K562 (cell line): ENCODE data around the gene CRKL. TPM values are rescaled to one million over a fixed set of nuclear protein-coding genes. Genes with fewer than 3 reads are reported as not detected.

ENCODE experiments used
- ATF1 ChIP-seq, 2 experiments: fragments of 450-650 bp in 1 of 2; IDR thresholded peaks; 2 replicates each; pipeline ENCODE4 v1.6.1; 2016; ENCODE audit warnings: missing compliant biosample characterization in 1 of 2, missing genetic modification characterization in 1 of 2
- BCOR ChIP-seq: fragments of 450-650 bp; IDR thresholded peaks from 2 replicates; pipeline ENCODE4 v1.6.1; 2016
- CBFA2T2 ChIP-seq: fragments of 450-650 bp; conservative IDR thresholded peaks from 2 replicates; pipeline ENCODE4 v1.6.1; 2017; ENCODE audit warnings: mild to moderate bottlenecking
- E2F3 ChIP-seq: fragments of 250-450 bp; sonication (Bioruptor Pico); IDR thresholded peaks from 2 replicates; pipeline ENCODE4 v1.4.0; 2020; ENCODE audit warnings: mild to moderate bottlenecking
- E2F6 ChIP-seq, 2 experiments: IDR thresholded peaks; 2 replicates each; pipeline ENCODE4 v1.6.1; 2011; ENCODE audit warnings: borderline replicate concordance in 1 of 2, control low read depth in 1 of 2, low read depth in 1 of 2, low read length in 1 of 2, mild to moderate bottlenecking in 1 of 2, mixed read lengths in 1 of 2, moderate library complexity in 1 of 2; ENCODE audit not compliant: insufficient read depth in 1 of 2, insufficient read length in 1 of 2, poor library complexity in 1 of 2, severe bottlenecking in 1 of 2; ENCODE audit errors: extremely low read depth in 1 of 2
- EWSR1 ChIP-seq: fragments of 450-650 bp; IDR thresholded peaks from 2 replicates; pipeline ENCODE4 v1.6.1; 2018; ENCODE audit warnings: borderline replicate concordance, mild to moderate bottlenecking, low read depth, moderate library complexity; ENCODE audit not compliant: partially characterized antibody
- KDM1A ChIP-seq, 2 experiments: fragments of 450-650 bp; IDR thresholded peaks; 2 replicates each; pipeline ENCODE4 v1.6.1; 2016; ENCODE audit warnings: mild to moderate bottlenecking in 2 of 2
- KLF1 ChIP-seq: fragments of 450-650 bp; IDR thresholded peaks from 2 replicates; pipeline ENCODE4 v1.6.1; 2016; ENCODE audit warnings: missing genetic modification characterization, missing compliant biosample characterization
- MCM3 ChIP-seq: fragments of 450-650 bp; IDR thresholded peaks from 2 replicates; pipeline ENCODE4 v1.6.1; 2016
- NBN ChIP-seq: fragments of 450-650 bp; IDR thresholded peaks from 2 replicates; pipeline ENCODE4 v1.6.1; 2016; ENCODE audit warnings: low read depth, mild to moderate bottlenecking
- NONO ChIP-seq, 2 experiments: fragments of 200-400 bp in 1 of 2; fragments of 450-650 bp in 1 of 2; formaldehyde crosslinking in 1 of 2; IDR thresholded peaks; 2 replicates each; pipeline ENCODE4 v1.6.1; 2017; ENCODE audit warnings: low read depth in 2 of 2, mild to moderate bottlenecking in 2 of 2, moderate library complexity in 2 of 2, low read length in 1 of 2
- NR2C2 ChIP-seq, 2 experiments: fragments of 200-800 bp in 1 of 2; sonication (Bioruptor generic) in 1 of 2; sonication (generic) in 1 of 2; formaldehyde crosslinking in 1 of 2; IDR thresholded peaks; 2 replicates each; pipeline versions ENCODE4 v1.6.1 to v1.8.0; 2016 to 2022; ENCODE audit warnings: mild to moderate bottlenecking in 1 of 2, missing compliant biosample characterization in 1 of 2, missing genetic modification characterization in 1 of 2, missing genetic modification reagents in 1 of 2
- NRF1 ChIP-seq, 2 experiments: fragments of 450-650 bp; IDR thresholded peaks in 1 of 2; conservative IDR thresholded peaks in 1 of 2; 2 replicates each; pipeline ENCODE4 v1.6.1; 2014; ENCODE audit warnings: mild to moderate bottlenecking in 2 of 2
- POLR2AphosphoS5 ChIP-seq: IDR thresholded peaks from 2 replicates; pipeline ENCODE4 v1.6.1; 2011; ENCODE audit warnings: mild to moderate bottlenecking, low read depth, low read length, moderate library complexity; ENCODE audit not compliant: control insufficient read depth, insufficient read depth
- RCOR1 ChIP-seq, 2 experiments: IDR thresholded peaks; 2 replicates each; pipeline ENCODE4 v1.6.1; 2012; ENCODE audit warnings: low read depth in 2 of 2, low read length in 2 of 2, borderline replicate concordance in 1 of 2, improper control_type of control experiment in 1 of 2
- RNF219 ChIP-seq: fragments of 250-450 bp; sonication (Bioruptor Pico); IDR thresholded peaks from 2 replicates; pipeline ENCODE4 v1.5.0; 2022; ENCODE audit warnings: mild to moderate bottlenecking
- SMAD1 ChIP-seq: fragments of 150-350 bp; IDR thresholded peaks from 2 replicates; pipeline ENCODE4 v1.6.1; 2014; ENCODE audit warnings: low read length, low read depth; ENCODE audit not compliant: partially characterized antibody
- SMARCE1 ChIP-seq: fragments of 450-650 bp; IDR thresholded peaks from 2 replicates; pipeline ENCODE4 v1.7.1; 2016; ENCODE audit warnings: mild to moderate bottlenecking
- SNRNP70 ChIP-seq: fragments of 200-400 bp; formaldehyde crosslinking; optimal IDR thresholded peaks from 2 replicates; pipeline ENCODE3; 2017; ENCODE audit warnings: low read depth, low read length
- TARDBP ChIP-seq: fragments of 450-650 bp; IDR thresholded peaks from 2 replicates; pipeline ENCODE4 v1.6.1; 2016
- ZBTB12 ChIP-seq: fragments of 250-450 bp; sonication (Bioruptor Pico); IDR thresholded peaks from 2 replicates; pipeline ENCODE4 v1.4.0; 2020
- ZNF184 ChIP-seq: sonication (generic); formaldehyde crosslinking; IDR thresholded peaks from 2 replicates; pipeline ENCODE4 v1.5.0; 2020; ENCODE audit warnings: missing genetic modification reagents
- ZNF232 ChIP-seq: sonication (generic); formaldehyde crosslinking; IDR thresholded peaks from 2 replicates; pipeline ENCODE4 v1.8.0; 2022; ENCODE audit warnings: mild to moderate bottlenecking, missing genetic modification reagents
- ZNF253 ChIP-seq: fragments of 250-450 bp; sonication (Bioruptor Pico); conservative IDR thresholded peaks from 2 replicates; pipeline ENCODE4 v1.6.1; 2021; ENCODE audit warnings: mild to moderate bottlenecking
- ZNF77 ChIP-seq: fragments of 250-450 bp; sonication (Bioruptor Pico); IDR thresholded peaks from 2 replicates; pipeline ENCODE4 v1.5.0; 2020
- polyA plus RNA-seq, 8 experiments: library from polyadenylated mRNA; depleted of rRNA in 4 of 8; stranded (reverse) in 5 of 8; unstranded in 3 of 8; fragments of >200 nt; fragmentation: Nextera tagmentation in 2 of 8; fragmentation: Illumina TruSeq in 1 of 8; extraction: Ambion mirVana in 2 of 8; extraction: Trizol in 1 of 8; gene quantifications; 2 replicates each; pipeline versions ENCODE4 v1.2.1 to v1.2.3, GENCODE V29; 2011 to 2014; ENCODE audit warnings: inconsistent platforms in 1 of 8, missing spikeins in 1 of 8
- total RNA-seq, 7 experiments: library from RNA; depleted of rRNA in 6 of 7; stranded (reverse); fragments of >200 nt in 6 of 7; fragmentation: Illumina TruSeq in 2 of 7; extraction: Trizol in 2 of 7; gene quantifications; 2 replicates each; pipeline versions ENCODE4 v1.2.1 to v1.2.3, GENCODE V29; 2011 to 2021; ENCODE audit warnings: low replicate concordance in 1 of 7

The CRKL gene
- total and polyA plus RNA-seq, 9 of the 15 experiments (the other 6 are each of a cell fraction or from before 2014, with no cell fraction given) = 100 to 263 (median 124) TPM

- TF ChIP-seq POLR2AphosphoS5 (no peak), E2F6 (IDR thresholded peaks at IDR 0.05; ENCODE audit: borderline replicate concordance in 1 of 2, extremely low read depth in 1 of 2, insufficient read depth in 1 of 2, insufficient read length in 1 of 2, low read depth in 1 of 2, low read length in 1 of 2, poor library complexity in 1 of 2, severe bottlenecking in 1 of 2) (no peak), RNF219 (CRISPR knock-in tag) (no peak), SMARCE1 (no peak), ATF1 (CRISPR knock-in tag; IDR thresholded peaks at IDR 0.05) (no peak), ATF1 (tag; IDR thresholded peaks at IDR 0.05) (no peak), TARDBP (no peak), SMAD1 (no peak), RCOR1 (IDR thresholded peaks at IDR 0.05; ENCODE audit: borderline replicate concordance in 1 of 2, low read depth in 2 of 2, low read length in 2 of 2) (peak in 1 of 2 experiments; percentile 89; a peak in 2 of 4 replicates), NRF1 (conservative IDR thresholded peaks at IDR 0.05 in 1 of 2, IDR thresholded peaks at IDR 0.05 in 1 of 2) (no peak), NBN (no peak), ZNF184 (CRISPR knock-in tag) (no peak), NONO (IDR thresholded peaks at IDR 0.05; ENCODE audit: low read depth in 2 of 2, low read length in 1 of 2) (no peak), CBFA2T2 (no peak), MCM3 (no peak), ZNF77 (CRISPR knock-in tag) (no peak), BCOR (peak; percentile 98), ZNF232 (CRISPR knock-in tag) (no peak), ZNF253 (CRISPR knock-in tag) (no peak), E2F3 (no peak), SNRNP70 (no peak), ZBTB12 (no peak), EWSR1 (no peak), KDM1A (IDR thresholded peaks at IDR 0.05) (peak in 1 of 2 experiments; percentile 89; a peak in 3 of 4 replicates), KLF1 (tag) (no peak), NR2C2 (CRISPR knock-in tag; IDR thresholded peaks at IDR 0.05) (no peak), NR2C2 (tag; IDR thresholded peaks at IDR 0.05) (no peak)
Measured at GRCh38 chr22:20964090-20964798, 47.0 kb downstream of the CRKL start (continued).
